NCI-H345 (cell line): ENCODE data around the gene PDCD6IP.
"Not testable (repeated sequence)": the region's sequence is repeated elsewhere in the genome, so short reads cannot be mapped to it uniquely, and the experiment has no call there.

ENCODE experiments used
- DNase-seq: peaks from one replicate; lab custom pipeline; 2025; lab: John Stamatoyannopoulos, UW

The PDCD6IP gene, protein sequence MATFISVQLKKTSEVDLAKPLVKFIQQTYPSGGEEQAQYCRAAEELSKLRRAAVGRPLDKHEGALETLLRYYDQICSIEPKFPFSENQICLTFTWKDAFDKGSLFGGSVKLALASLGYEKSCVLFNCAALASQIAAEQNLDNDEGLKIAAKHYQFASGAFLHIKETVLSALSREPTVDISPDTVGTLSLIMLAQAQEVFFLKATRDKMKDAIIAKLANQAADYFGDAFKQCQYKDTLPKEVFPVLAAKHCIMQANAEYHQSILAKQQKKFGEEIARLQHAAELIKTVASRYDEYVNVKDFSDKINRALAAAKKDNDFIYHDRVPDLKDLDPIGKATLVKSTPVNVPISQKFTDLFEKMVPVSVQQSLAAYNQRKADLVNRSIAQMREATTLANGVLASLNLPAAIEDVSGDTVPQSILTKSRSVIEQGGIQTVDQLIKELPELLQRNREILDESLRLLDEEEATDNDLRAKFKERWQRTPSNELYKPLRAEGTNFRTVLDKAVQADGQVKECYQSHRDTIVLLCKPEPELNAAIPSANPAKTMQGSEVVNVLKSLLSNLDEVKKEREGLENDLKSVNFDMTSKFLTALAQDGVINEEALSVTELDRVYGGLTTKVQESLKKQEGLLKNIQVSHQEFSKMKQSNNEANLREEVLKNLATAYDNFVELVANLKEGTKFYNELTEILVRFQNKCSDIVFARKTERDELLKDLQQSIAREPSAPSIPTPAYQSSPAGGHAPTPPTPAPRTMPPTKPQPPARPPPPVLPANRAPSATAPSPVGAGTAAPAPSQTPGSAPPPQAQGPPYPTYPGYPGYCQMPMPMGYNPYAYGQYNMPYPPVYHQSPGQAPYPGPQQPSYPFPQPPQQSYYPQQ

DNA sequence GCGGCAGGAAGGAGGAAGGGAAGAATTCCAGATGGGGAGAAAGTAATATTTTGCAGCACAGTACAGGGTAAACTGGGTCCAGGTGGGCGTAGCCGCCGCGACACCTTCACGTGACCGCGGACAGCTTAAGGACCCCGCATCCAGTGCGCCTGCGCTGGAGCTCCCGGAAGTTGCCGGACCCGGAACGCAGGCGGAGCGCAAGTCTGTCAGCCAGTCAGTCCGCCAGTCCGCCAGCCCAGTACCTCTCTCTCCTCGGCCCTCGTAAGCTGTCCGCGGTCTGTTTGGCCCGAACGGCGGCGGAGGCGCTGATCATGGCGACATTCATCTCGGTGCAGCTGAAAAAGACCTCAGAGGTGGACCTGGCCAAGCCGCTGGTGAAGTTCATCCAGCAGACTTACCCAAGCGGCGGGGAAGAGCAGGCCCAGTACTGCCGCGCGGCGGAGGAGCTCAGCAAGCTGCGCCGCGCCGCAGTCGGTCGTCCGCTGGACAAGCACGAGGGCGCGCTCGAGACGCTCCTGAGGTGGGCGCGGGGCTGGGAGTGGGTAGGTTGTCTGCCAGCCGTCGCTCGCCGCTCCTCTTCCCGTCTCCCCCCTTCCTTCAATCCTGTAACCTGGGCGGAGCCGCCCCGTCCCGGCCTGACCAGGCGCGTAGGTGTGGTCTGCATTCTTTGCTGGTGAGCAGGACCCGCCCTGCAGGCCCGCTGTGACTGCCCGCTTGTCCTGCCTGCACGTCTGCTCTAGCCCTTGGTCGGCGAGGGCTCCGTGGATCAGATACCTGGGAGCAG is at the start of gene PDCD6IP:
Gene PDCD6IP (plus strand): TSS at position 213 of the 784 bp plus-strand sequence. CDS start 99 bp downstream, at position 312.
- DNase-seq = peak; percentile 85

DNA sequence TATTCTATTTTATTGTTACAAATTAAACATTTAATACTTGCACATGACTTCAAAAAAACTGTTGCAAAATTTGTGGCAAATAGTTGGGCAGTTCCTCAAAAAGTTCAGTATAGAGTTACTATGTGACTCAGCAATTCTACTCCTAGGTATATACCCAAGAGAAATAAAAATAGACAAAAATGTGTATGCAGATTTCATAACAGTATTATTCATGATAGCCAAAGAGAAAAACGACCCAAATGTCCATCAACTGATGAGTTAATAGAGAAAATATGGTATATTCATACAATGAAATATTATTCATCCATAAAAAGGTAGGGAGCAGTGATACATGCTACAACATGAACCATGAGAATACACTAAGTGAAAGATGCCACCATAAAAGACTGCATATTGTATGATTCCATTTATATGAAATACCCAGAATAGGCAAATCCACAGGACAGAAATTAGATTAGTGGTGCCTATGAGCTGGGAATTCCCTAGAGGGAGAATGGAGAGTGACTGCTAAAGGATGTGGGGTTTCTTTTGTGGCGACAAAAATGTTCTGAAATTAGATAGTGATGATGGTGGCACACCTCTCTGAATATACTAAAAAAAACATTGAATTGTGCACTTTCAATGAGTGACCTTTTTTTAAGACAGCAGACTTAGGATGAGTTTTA is 48.8 kb upstream of the PDCD6IP start:
- no peak for DNase-seq

DNA sequence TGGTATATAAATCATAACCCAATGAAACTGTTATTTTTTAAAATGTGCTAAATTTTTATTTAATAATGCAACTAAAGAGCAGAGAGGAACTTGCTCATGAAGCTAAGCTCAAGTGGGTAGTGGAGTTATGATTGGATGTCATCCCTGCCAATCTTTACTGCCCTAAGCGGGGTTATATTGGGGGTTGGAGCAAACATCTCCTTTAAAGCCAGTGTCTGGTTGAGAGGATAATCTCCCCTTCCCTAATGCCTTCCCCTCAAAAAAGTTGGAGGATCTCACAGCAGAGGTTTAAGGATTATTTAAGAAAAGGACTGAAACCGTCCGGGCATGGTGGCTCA is 48.2 kb upstream of the PDCD6IP start:
- DNase-seq = no peak

DNA sequence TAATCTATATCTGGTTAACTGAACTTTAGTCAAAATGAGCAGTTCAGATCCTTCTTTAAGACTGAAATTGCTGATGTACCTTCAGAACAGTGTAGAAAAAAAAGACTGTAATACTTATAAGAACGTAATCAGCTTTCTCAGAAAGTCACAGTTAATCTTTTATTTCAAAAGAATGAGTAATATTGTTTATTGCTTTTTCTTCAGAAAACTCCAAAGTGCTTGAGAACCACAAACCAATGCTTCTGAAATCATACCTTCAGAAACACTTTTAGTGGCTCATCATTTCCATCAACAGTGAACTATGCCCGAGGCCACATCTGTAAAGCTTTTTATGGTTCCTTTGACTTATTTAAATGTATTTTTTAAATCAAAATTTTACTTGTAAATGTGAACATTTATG is 47.1 kb upstream of the PDCD6IP start:
- no peak for DNase-seq

DNA sequence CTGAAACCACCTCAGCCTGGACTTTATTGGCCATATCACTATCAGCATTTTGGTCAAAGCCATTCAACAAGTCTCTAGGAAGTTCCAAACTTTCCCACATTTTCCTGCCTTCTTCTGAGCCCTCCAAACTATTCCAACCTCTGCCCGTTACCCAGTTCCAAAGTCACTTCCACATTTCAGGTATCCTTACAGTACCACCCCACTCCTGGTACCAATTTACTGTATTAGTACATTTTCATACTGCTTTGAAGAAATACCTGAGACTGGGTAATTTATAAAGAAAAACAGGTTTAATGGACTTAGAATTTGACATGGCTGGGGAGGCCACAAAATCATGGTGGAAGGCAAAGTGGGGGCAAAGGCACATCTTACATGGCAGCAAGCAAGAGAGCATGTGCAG is 44.0 kb upstream of the PDCD6IP start:
- not testable (repeated sequence) for DNase-seq

DNA sequence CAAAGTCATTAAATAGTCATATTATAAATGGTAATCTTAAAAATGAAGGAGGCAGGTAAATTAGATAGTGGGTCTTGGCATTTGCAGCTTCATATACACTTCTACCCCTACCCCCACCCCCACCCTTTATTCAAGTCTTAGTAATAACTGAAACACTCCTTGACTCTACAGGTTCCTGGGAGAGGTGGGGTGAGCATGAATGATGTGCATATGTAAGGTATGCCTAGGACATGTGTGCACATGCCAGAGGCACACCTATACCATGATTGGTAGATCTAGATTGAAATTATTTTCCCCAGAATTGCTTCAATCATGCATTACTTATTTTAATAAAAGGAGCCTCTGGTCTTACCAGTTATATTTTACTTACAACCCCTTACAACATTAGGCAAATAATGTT is 40.1 kb upstream of the PDCD6IP start:
- DNase-seq = no peak

DNA sequence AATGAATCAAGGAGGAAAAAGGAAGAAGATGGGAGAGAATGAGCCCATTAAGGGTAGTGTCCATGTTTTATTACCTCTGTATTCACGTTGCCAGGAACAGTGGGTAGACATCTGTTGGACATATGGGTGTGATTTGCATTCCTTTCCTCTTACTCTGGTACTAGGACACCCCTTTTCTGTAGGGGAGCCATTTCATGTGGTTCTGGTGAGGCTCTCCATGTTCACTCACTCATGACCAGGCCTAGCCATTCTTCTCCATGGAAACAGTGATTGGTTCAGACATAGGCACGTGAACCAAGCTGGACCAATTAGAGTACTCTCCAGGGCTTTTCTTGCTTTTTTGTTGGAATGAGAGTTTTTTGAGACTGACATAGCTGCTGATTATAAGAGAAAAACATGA is 39.6 kb upstream of the PDCD6IP start:
- no peak for DNase-seq

DNA sequence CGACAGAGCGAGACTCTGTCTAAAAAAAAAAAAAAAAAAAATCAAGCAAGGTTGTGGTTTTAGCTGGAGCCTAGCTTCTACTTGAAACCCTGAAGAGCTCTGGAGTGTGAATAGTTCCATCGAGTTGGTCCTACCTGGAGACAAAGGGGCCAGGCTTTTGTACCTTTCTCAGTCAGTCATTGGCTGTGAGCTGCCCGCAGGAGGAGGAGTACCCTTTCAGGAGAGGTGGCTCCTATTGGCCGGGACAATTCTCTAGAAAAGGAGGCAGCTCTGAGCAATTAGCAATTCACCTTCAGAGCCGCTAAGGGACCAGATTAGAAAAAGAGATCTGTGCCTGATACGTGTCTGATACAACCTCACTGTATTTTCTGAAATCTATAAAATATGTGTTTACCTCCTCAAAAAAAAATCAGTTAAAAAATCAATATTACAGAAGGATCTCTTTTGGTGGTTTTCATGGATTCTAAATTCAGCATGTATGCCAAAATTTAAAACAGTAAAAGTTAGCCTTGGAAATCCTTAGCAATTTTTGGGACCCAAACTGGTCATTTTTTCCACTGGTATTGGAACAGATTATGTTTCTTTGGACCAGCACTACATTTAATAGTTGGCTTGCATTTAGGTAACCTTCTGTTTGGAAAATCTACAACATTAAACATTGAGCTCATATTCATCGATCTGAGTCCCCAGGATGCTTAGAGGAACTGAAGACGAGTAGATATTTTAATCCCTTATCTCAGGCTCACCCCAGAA is 29.7 kb upstream of the PDCD6IP start:
- no peak for DNase-seq

DNA sequence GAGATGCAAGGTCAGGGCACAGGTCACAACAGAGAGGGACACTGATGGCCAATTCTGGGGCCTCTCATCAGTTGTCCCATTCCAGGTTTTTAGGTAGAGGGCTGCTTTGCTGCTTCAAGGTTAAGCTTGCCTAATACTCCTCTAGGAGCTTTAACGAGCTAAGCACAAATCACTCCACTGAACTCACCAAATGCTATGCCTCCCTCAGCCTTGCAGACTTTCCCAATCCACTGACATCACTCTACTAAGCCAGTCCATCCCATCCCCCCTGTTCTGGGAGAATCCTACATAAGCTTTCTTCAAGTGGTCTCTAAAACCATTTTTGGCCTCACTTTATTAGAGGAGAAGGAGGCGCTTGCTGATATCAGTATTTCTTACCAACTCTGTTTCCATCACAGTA is 24.8 kb upstream of the PDCD6IP start:
- no peak for DNase-seq

DNA sequence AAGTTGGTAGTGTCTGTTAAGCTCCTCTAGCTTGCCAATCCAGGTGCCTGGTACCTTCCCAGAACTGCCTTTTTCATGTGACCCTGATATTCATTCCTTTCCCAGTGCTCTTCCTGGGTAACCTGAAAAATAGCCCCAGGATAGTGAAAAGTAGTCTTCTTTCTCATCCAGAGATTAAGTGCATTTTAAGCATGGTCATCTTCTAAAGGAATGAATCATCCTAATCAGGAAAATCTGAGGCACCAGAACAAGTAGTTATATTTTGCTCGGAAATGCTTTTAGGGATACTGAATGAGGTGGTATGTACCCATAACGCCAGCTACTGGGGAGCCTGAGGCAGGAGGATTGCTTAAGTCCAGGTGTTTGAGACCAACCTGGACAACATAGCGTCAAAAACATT is 23.1 kb upstream of the PDCD6IP start:
- no peak for DNase-seq

DNA sequence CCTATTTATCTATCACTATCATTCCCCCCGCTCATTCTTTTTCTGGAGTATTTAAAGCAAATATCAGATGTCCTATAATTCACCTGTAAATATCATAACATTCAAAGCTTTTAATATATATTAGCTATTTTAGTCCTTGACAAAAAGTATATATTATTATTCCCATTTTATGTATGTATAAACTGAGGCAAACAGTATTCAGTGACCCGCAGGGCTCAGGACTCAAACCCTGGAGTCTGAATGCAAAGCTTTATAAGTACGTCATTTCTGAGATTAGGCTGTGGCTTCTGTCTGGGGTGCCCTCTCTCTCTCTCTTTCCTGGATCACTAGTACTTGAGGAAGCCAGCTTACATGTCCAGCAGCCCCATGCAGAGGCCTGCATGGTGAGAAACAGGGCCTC is 20.4 kb upstream of the PDCD6IP start:
- no peak for DNase-seq

DNA sequence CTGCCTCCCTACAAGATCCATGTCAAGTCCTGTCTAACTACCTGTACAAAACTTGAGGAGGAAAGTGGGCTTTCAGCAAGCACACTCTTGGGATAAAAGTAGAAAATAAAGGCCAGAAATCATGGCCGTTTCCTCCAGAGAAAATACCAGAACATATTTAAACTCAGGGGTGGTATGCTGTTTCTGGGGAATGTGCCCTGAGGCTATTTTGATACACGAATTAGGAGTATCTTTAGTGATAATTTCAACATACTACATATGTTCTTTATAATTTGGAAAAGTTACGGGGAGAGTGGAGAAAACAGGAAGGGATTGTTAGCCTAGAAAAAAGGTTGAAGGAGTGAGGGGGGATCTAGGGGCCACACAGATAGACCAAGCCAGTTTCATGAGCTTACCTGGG is 18.7 kb upstream of the PDCD6IP start:
- no peak for DNase-seq

DNA sequence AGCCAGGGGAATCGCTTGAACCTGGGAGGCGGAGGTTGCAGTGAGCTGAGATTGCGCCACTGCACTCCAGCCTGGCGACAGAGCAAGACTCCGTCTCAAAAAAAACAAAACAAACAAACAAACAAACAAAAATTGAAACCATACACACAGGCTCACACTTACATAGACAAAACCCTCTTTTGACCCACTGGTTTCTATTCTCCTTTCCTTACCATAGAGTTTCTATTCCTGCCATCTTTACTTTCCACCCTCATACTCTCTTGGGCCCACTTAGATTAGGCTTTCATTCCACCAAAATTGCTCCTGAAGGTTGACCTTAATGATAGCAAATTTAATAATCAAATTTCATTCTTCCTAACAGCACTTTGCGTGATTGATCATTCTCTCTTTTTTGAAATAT is 17.0 kb upstream of the PDCD6IP start:
- not testable (repeated sequence) for DNase-seq

DNA sequence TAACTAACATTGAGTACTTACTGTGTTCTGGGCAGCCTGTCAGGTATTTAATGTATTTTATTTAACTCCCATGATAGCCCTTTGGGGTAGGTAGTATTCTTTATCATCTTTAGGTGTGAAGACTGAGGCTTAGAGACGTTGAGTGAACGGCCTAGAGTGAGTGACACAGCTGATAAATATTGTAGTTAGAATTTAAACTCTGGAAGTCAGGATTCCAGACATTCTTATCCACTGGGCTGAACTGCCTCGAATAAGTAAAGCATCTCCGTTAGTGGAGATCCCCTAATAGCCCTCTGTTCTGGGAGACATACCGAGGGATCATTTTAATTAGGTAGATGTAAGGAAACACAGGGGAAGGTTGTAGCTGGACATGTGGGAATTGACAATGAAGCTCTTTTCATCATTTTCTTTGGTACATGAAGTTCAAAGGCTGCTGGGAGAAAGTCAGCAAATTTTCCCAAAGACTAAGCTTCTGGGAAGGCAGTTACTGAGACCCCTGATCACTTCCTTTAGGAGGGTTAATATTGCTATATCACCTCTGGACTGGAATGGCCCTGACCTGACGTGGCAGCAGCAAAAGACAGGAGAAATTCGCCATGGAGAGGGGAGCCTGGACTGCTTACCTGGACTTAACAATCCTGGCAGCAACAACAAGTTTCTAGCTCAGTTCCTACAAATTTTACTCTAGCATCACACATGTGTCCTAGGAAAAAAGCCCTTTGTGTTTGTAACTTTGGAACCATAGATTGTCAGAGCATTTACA is 11.7 kb upstream of the PDCD6IP start:
- no peak for DNase-seq

DNA sequence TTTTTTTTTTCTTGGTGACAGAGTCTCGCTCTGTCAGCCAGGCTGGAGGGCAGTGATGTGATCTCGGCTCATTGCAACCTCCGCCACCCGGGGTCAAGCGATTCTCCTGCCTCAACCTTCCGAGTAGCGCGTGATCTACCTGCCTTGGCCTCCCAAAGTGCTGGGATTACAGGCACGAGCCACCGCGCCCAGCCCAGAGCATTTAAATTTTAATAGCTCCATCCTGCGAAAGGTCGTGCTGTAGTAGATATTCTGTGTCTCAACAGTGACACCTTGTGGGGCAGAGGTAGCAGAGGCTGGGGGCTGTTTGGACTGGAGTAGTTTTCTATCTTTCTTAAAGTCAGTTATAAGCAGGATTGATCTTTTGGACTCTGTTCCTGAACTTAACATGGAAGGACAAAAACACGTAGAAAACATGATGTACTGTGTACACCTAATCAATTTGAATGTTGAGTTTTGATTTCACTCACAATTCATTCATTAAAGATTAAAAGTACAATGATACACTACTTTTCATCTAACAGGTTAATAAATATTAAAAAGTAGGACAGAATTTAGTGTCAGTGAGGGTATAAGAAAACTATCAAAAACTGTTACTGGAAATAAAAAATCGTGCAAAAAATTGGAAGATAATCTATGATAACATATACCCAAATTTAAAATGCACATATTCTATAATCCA is 11.0 kb upstream of the PDCD6IP start:
- DNase-seq = peak; percentile 74

DNA sequence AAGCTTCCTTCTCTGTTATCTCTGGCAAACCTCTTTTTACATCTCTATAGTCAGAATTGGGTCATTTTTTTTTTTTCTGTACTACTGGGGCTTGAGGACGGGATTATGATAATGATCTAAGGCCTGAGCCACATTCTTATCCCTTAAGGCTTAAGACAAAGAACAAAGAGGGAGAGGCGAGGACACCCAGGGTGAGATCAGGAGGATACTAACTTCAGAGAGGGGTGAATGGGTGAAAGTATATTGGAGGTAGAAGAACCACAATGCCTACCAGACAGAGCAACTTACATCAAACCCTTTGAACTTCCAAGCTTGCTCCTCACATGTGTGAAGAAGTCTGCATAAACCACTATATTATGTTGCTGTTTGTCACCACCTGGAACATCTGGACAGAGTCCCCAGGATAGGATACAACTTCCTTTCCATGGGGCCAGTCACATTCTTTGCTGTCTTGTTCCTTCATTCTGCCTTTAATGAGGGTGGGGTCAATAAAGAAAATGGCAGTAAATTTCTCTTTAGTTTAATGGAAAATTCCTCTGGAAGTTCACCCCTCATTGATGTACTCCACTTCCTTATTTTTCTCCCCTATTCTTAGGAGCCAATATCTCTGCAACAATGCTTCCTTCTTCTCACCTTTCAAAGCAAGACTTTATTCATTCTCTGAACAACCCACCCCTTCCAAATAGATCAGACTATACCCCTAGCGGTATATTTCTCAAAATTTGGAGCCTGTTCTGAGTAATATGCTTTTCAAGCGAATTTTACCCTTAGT is 9.1 kb upstream of the PDCD6IP start:
- DNase-seq = no peak

DNA sequence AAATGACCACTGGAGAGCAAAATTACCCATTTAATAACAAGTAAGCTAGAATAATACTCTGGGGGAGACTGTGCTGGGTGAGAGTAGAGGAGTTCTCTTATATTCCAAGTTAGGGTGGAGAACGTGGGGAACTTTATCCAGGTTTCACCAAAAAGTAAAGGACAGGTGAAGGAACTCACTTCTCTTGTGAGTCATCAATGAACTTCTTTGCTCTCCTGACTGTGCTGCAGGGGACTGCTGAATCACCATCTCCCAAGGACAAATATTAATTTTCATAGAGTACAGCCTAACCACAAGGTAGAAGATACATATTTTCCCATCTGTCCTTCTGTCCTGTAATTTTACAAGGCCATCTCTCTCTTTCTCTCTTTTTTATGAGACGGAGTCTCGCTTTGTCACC is 8.3 kb upstream of the PDCD6IP start:
- DNase-seq = no peak

DNA sequence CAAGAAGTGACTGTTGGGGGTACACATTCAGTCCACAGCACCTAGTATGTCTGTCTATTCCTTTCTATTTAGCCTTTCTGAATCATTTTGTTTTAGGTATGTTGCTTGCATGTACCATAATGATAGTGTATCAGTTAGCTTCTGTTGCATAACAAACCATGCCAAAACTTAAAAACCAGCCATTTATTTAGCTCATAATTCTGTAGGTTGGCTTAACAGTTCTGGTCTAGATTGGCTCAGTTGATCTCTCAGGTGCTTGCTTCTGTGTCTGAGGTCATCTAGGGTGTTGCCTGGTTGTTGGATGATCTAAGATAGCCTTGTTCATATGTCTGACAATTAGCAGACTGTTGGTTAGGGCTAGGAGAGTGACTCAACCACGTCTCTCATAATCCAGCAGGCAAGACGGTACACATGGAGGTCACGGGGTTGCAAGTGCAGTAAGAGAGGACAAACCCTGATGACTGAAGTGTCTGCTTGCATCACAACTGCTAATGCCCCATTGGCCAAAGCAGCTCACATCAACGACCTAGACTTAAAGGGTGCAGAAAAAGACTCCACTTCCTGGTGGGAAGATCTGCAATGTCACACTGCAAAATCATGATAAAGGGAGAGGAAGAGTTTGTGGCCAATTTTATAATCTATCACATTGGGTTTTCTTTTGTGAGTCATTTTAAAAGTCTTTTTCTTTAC is 6.8 kb upstream of the PDCD6IP start:
- no peak for DNase-seq
